IPS DF 6.9 (cell line): ENCODE data around the gene THSD7B.

Experiments
- DNase-seq: peaks from one replicate; pipeline ENCODE4 v3.0.0-alpha.2; 2013; ENCODE audit warnings: low read depth, low spot score
- H3K27ac ChIP-seq: one replicate; pipeline ENCODE4 v1.5.1; 2013; ENCODE audit warnings: low read length, control low read depth
- H3K27me3 ChIP-seq: 2 replicates; pipeline ENCODE4 v1.6.1; 2013; ENCODE audit warnings: mild to moderate bottlenecking, low read length; ENCODE audit not compliant: control insufficient read depth, insufficient read depth
- H3K36me3 ChIP-seq: 2 replicates; pipeline ENCODE4 v1.6.1; 2013; ENCODE audit warnings: low read length; ENCODE audit not compliant: control insufficient read depth, insufficient read depth
- H3K4me1 ChIP-seq: 2 replicates; pipeline ENCODE4 v1.6.1; 2013; ENCODE audit warnings: low read length; ENCODE audit not compliant: control insufficient read depth, insufficient read depth
- H3K4me3 ChIP-seq: 2 replicates; pipeline ENCODE4 v1.5.1; 2013; ENCODE audit warnings: mild to moderate bottlenecking, low read length
- H3K9me3 ChIP-seq: 2 replicates; pipeline ENCODE4 v1.6.1; 2013; ENCODE audit warnings: low read length, inconsistent platforms; ENCODE audit not compliant: control insufficient read depth, insufficient read depth
- WGBS: extraction: QIAGEN DNeasy Blood & Tissue Kit; methylation state at CpG from one replicate; pipeline ENCODE4 v1.1.7; 2013; ENCODE audit warnings: mixed read lengths, missing lambda C conversion rate; ENCODE audit not compliant: insufficient read length, insufficient coverage; 5-methylcytosine and 5-hydroxymethylcytosine counted together

The THSD7B gene

DNA sequence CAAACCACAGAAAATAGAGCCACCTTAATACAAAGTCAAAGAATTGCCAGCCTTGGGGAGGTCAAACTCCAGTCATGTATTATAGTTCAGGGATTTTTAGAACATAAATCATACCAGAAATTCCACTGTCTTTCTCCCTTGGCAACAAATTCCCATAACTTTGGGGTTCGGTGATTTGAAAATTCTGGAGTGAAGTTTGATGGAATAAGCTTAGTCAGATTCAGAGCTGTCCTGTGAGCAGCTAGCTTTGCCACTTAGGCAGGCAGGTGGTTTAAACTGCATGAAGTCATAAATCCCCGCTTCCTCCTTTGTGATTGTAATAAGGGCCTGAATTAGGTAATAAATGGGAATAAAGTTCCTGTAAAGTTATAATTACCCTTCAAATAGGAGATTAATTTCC, 741.9 kb downstream of the THSD7B start:
- H3K27ac ChIP-seq, result no peak overlapping the region
- no peak for DNase-seq
- H3K4me1 ChIP-seq, result no peaks in the 10 kb centered on the region; the same call in 1 of the 2 replicates
- H3K9me3 ChIP-seq, result no peaks in the 10 kb centered on the region
- WGBS, result no CpG with 5 or more reads among the region's 2 CpGs
- H3K4me3 ChIP-seq, result no peak overlapping the region
- no peaks in the 10 kb centered on the region for H3K36me3 ChIP-seq
- H3K27me3 ChIP-seq, result no peaks in the 10 kb centered on the region

DNA sequence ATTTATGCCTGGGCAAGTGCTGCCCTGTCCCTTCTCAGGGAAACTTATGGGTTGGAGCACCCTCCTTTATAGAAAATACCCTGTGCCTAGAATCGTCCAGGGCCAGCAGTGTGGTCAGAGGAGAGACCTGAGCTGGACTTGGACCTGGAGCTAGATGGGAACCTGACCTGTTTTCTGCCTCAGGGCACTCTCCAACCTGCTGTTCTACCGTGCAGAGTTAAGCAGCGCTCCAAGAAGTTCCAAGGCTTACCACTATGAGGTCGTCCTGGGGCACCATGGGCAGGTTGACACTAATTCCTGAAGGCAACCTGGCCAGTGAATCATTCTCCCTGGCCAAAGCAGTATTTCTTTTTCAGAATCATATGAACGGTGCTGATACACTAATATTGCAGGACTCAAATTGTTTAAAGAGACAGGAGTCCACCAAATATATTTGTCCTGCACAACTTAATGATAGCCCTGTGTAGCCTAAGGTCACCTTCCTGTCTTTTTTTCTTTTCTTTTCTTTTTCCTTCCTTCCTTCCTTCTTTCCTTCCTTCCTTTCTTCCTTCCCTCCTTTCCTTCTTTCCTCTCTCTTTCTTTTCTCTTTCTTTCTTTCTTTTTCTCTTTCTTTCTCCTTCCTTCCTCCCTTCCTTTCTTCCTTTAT, 743.5 kb downstream of the THSD7B start:
- no CpG with 5 or more reads among the region's 5 CpGs for WGBS
- Histone ChIP-seq H3K27me3 (no peaks in the 10 kb centered on the region), H3K4me3 (no peak overlapping the region), H3K9me3 (no peaks in the 10 kb centered on the region), H3K27ac (no peak overlapping the region), H3K4me1 (no peaks in the 10 kb centered on the region; the same call in 1 of the 2 replicates), H3K36me3 (no peaks in the 10 kb centered on the region)
- no peak for DNase-seq

DNA sequence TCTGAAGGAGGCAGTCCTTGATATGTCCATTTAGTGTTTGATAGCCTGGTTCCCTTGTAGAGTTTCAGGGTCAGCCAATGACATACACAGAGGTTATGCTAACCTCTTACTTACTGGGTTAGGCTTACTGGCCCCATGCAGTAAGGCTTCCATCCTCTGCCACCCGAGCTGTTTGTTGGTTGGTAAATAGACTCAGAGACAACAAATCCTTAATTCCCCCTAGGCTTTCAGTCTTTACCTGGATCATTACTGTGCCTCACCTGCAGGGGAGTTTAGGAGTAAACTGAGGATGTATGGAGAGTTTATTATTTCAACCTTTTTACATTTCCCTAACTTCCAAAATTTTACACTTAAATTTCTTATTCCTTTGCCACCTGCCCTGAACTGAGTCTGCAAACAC, 746.2 kb downstream of the THSD7B start:
- Histone ChIP-seq H3K27ac (no peak overlapping the region), H3K36me3 (no peaks in the 10 kb centered on the region), H3K27me3 (no peaks in the 10 kb centered on the region), H3K9me3 (no peaks in the 10 kb centered on the region), H3K4me3 (no peak overlapping the region), H3K4me1 (no peaks in the 10 kb centered on the region; the same call in 1 of the 2 replicates)
- no peak for DNase-seq
- WGBS, result no CpG with 5 or more reads among the region's 1 CpG

DNA sequence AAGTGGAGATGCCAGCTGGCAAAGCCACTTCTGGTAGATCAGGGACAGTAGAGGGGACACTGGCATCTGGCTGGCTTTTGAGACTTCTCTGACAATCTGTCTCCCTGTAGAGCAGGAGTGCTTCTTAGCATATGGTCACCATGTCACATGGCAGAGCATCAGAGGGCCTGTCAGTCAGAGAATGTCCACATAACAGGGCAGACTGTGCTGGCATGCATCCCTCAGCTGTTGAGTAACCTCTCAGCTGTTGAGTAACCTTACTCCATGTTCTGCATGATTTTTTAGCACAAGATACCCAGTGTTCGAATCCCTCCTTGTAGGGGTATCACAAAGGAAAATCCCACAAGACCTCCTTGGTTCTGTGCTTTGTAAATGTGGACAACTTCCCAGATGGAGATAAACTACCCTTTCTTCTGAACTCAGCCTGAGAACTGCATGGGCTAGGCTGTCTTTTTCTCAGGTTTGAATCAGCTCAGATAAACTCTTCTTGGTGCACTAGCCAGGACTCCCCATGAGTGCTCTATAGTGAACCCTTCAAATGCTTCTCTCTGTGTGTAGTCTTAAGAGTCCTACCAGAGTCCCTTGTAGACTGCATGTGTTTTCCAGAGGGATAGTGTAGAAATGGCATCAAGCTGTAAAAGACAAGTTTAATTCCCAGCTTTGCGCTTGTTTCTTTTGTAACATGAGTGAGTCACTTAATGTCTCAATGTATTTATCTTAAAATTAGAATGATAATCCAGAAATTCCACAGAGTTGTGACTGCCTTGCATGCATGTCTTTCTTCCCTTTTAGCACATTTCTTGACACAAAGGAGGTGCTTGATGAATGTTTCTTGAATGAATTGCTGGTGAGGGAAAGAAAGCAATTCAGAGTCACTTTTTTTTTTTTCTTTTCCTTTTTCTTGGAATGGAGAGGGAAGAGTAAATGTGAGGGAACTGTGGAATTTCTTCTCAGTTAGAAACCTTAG, 756.6 kb downstream of the THSD7B start:
- H3K27ac ChIP-seq, result no peak overlapping the region
- no peak overlapping the region for H3K4me3 ChIP-seq
- no CpG with 5 or more reads among the region's 2 CpGs for WGBS
- H3K9me3 ChIP-seq, result no peaks in the 10 kb centered on the region
- no peaks in the 10 kb centered on the region for H3K27me3 ChIP-seq
- H3K4me1 ChIP-seq, result peaks cover 2% of the 10 kb centered on the region; the same call in 1 of the 2 replicates
- H3K36me3 ChIP-seq, result no peaks in the 10 kb centered on the region
- no peak for DNase-seq

DNA sequence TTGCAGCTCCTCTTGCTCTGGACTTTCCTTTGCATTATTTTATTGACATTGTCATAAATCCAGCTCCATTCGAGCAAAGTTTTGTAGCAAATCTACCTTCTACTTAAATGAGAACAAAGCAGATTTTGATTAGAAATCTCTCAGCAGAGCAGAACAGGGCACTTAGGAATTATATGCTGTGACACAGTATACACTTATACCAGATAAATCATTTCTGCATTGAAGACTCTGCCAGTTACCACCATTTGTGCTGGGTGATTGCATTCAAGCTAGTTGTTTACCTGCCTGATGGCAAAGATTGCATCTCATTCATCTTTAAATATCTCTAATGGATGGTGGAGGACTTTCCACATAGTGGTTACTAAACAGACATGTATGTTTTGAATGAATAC, 757.3 kb downstream of the THSD7B start:
- Histone ChIP-seq H3K4me3 (no peak overlapping the region), H3K27ac (no peak overlapping the region), H3K9me3 (no peaks in the 10 kb centered on the region), H3K27me3 (no peaks in the 10 kb centered on the region), H3K4me1 (peaks cover 2% of the 10 kb centered on the region; the same call in 1 of the 2 replicates), H3K36me3 (no peaks in the 10 kb centered on the region)
- WGBS, result no CpG with 5 or more reads among the region's 1 CpG
- no peak for DNase-seq

DNA sequence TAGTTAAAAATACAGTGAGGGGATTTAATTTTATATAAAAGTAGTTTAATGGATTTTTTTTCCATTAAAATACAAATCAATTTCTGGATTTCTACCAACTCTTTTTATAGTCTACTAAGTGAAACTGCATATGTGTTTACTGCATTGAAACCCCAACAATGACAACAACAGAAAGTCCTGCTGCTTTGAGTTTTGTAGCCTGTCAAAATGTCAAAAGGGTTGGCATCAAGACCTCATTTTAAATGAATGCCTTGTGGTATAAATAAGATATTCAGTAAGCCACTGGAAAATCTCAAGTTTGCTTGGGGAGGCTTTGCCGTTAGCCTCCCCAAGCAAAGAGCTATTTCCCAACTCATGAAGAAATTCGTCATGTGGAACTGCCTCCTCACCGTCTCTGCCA, 758.6 kb downstream of the THSD7B start:
- H3K27ac ChIP-seq, result no peak overlapping the region
- H3K9me3 ChIP-seq, result no peaks in the 10 kb centered on the region
- no peak for DNase-seq
- no peaks in the 10 kb centered on the region for H3K36me3 ChIP-seq
- no peak overlapping the region for H3K4me3 ChIP-seq
- no peaks in the 10 kb centered on the region for H3K27me3 ChIP-seq
- peaks cover 2% of the 10 kb centered on the region; the same call in 1 of the 2 replicates for H3K4me1 ChIP-seq
- no CpG with 5 or more reads among the region's 3 CpGs for WGBS

DNA sequence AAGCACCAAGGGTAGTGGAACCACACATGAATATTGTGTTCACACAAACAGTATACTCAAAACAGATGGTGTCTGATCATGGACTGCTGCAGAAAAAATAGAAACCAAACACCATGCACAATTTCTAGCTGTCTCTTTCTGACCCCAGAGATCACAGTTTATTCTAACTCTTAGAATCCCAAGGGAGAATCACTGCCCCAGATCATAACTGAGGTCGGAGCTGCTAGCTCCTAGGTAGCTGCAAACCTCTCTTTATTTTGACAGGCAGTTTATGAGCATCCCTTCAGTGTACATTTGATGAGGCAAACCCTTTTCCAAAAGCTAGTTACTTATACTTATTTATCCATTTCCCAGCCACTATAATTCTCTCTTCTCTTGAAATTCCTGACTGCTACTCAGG, 759.8 kb downstream of the THSD7B start:
- no peak overlapping the region for H3K27ac ChIP-seq
- H3K9me3 ChIP-seq, result no peaks in the 10 kb centered on the region
- WGBS, result no CpG with 5 or more reads among the region's 1 CpG
- H3K4me3 ChIP-seq, result no peak overlapping the region
- no peaks in the 10 kb centered on the region for H3K27me3 ChIP-seq
- peaks cover 2% of the 10 kb centered on the region; the same call in 1 of the 2 replicates for H3K4me1 ChIP-seq
- no peaks in the 10 kb centered on the region for H3K36me3 ChIP-seq
- DNase-seq, result no peak

DNA sequence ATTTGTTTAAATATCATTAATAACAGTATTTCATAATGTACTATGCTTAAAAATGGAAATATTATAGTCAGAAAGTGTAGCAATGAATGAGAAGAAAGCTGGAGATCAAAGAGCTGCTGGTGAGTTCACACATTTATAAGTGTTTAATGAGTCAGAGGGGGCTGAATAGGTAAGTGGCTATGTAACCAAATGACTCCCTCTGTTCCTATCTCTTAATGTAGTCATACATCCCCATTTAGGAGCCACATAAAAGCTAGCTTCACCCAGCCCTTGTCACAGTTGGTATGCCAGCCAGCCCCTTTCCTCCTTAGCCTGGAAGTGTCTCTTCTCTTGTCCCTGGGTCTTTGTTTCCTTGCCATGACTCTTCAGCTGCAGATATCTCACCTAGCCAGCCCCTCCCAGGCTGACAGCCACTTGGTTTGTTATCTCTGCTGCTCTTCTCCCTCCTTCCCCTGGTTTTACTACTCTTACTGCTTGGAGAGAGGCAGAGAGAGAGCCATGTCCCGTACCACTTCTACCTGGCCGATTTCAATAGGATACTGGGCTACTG, 760.4 kb downstream of the THSD7B start:
- peaks cover 2% of the 10 kb centered on the region; the same call in 1 of the 2 replicates for H3K4me1 ChIP-seq
- H3K4me3 ChIP-seq, result no peak overlapping the region
- H3K27me3 ChIP-seq, result no peaks in the 10 kb centered on the region
- no peak for DNase-seq
- no peaks in the 10 kb centered on the region for H3K9me3 ChIP-seq
- H3K36me3 ChIP-seq, result no peaks in the 10 kb centered on the region
- H3K27ac ChIP-seq, result no peak overlapping the region
- WGBS, result no CpG with 5 or more reads among the region's 2 CpGs

DNA sequence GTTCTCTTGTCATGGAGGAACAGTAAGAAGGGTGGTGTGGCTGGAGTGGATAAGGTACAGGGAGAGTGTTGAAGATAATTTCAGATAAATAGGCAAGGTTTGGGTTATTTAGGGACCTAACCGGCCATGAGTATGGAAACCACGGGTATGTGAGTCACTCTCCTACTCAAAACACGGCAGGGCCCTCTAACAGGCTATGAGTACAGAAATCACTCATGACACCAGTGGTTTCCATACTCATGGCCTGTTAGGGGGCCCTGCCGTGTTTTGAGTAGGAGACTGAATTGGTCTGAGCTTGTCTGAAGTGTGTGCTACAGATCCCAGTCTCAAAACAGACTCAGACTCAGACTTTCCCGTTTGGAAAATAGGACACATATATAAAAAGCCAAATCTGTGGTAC, 770.6 kb downstream of the THSD7B start:
- Histone ChIP-seq H3K4me1 (no peaks in the 10 kb centered on the region), H3K27ac (no peak overlapping the region), H3K27me3 (no peaks in the 10 kb centered on the region), H3K36me3 (no peaks in the 10 kb centered on the region), H3K9me3 (no peaks in the 10 kb centered on the region), H3K4me3 (no peak overlapping the region)
- DNase-seq, result no peak
- no CpG with 5 or more reads among the region's 5 CpGs for WGBS

DNA sequence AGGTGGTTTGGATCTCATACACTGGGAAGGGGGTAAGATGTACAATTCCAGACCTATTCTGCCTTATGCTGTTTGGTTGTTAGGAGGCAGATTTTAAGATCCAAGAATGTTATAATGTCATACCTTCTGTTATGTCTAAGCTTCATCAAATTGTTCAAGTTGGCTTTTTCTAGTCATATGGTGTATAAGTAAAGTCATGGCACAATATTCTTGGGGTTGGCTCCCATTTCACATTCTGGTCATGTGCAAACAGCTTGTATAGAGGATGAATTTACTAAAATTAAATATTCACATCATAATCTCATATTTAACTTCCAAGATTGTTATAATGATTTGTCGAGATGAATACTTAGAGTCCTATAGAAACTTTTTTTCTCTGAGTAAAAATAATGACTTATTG, 774.0 kb downstream of the THSD7B start:
- no CpG with 5 or more reads among the region's 1 CpG for WGBS
- Histone ChIP-seq H3K36me3 (no peaks in the 10 kb centered on the region), H3K9me3 (no peaks in the 10 kb centered on the region), H3K4me3 (no peak overlapping the region), H3K4me1 (no peaks in the 10 kb centered on the region), H3K27me3 (no peaks in the 10 kb centered on the region), H3K27ac (no peak overlapping the region)
- DNase-seq, result no peak
